Jurkat, Clone E6-1 (cell line): ENCODE data around the gene YTHDC2. TPM values are rescaled to one million over a fixed set of nuclear protein-coding genes. Genes with fewer than 3 reads are reported as not detected.

Experiments used
- DNase-seq: peaks from one replicate; pipeline ENCODE4 v3.0.0-alpha.2; 2011; ENCODE audit warnings: low read depth, low spot score
- H3K4me3 ChIP-seq: 2 replicates; pipeline ENCODE4 v1.5.1; 2011; ENCODE audit warnings: mild to moderate bottlenecking, low read length, control low read depth, moderate library complexity
- polyA plus RNA-seq: library from polyadenylated mRNA; unstranded; fragments of >200 nt; gene quantifications from one replicate; pipeline ENCODE4 v1.2.1, GENCODE V29; 2012; ENCODE audit warnings: missing spikeins; ENCODE audit not compliant: insufficient read length, insufficient read depth

YTHDC2 gene
- 15.5 TPM for polyA plus RNA-seq

- H3K4me3 ChIP-seq = peak within 1 kb of the TSS; percentile 80
- peak; percentile 77 for DNase-seq
These were observed at the start of gene YTHDC2 for GRCh38 chr5:113513384-113514288. Gene YTHDC2, plus strand, starts transcription at chr5:113513694. Its CDS starts 202 bp downstream, at chr5:113513896.

- no peak overlapping the region for H3K4me3 ChIP-seq
- DNase-seq = no peak
These were observed 39.3 kb upstream of the YTHDC2 start for GRCh38 chr5:113474100-113474728.

- no peak overlapping the region for H3K4me3 ChIP-seq
- DNase-seq = no peak
These were observed 34.8 kb upstream of the YTHDC2 start for GRCh38 chr5:113478691-113479090.

DNA sequence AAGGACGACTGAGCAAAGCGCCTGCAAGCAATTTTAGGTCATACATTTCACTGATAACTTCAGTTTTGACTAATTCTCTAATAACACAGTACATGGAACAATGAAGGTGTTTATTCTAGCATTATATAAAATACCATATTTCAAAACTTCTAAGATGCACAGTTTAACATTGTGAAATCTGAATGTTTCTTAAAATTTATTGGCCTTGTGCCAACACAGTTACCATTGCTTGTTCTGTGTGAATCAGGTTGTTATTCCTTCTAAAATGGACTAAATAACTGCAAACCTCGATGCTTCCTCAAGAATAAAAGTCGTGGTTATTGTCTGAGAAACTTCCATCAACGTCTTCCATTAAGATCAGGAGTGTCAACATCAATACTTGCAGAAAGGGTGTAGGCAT is 33.3 kb upstream of the YTHDC2 start:
- H3K4me3 ChIP-seq = no peak overlapping the region
- no peak for DNase-seq

DNA sequence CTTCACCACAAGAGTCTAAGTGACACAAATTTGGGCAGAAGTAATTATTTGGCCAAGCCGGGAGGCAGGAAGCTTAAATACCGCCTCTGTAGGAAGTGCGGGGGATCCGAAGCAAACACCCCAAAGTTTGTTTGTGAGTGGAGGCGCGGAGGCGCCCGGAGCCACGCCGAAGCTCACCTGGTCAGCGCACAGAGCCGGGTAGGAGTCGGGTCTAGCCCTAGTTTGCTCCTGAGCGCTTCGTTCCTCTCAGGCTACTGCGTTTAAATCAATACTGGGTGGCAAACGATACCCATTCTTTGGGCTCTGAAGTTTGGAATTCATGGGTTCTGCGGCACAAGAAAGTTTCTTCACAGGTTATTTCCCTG is 26.1 kb upstream of the YTHDC2 start:
- no peak overlapping the region for H3K4me3 ChIP-seq
- DNase-seq = no peak

DNA sequence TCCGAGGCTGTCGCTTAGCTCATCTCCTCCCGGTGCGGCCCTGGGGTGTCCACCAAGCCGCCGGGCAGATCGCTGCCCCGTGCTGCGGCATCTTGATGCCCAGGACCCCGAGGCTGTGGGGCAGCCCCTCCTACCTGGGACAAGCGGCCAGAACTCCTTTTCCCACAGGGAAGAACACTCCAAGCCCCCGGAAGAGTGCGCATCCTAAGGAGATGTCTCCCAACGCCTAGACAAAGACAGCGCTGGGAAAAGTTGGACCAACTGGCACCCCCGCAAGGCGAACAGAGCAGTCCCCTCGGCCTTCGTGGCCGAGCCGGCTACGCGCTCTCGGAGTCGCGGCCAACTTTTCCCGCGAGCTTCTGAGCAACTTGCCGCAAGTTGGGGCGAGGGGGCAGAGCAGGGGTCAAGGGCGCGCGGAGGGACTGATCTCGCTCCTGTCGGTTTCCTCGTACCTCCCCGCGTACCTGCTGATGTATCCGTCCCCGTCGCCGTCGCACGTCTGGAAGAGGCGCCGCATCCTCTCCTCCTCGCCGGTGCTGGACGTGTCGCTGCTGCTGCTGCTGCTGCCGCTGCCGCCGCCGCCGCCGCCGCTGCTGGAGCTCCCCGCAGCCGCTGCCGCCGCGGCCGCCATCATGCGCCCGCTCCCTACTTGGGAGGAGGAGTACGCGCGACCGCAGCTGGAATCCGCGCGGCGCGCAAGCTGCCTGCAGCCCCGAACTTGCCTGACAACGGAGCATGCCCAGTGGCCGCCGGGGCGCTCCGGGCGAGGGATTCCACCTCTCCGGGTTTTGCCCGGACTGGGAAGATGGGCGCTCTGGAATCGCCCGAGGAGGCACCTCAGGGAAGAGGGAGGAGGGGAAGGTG is 25.5 kb upstream of the YTHDC2 start, which contains the start of gene MCC:
MCC (minus strand) TSS at position 673 of the 864 bp plus-strand sequence.
- no peak for DNase-seq

GRCh38 chr5:113488645-113489184 is 24.8 kb upstream of the YTHDC2 start:
- H3K4me3 ChIP-seq = peak overlapping the region; percentile 30
- DNase-seq = no peak

More for the DNA sequence above, 25.5 kb upstream of the YTHDC2 start, which contains the start of gene MCC:
- H3K4me3 ChIP-seq = peak within 1 kb of the TSS; percentile 30

GRCh38 chr5:113489299-113489698 is 24.2 kb upstream of the YTHDC2 start:
- no peak overlapping the region for H3K4me3 ChIP-seq
- DNase-seq = peak; percentile 43

DNA sequence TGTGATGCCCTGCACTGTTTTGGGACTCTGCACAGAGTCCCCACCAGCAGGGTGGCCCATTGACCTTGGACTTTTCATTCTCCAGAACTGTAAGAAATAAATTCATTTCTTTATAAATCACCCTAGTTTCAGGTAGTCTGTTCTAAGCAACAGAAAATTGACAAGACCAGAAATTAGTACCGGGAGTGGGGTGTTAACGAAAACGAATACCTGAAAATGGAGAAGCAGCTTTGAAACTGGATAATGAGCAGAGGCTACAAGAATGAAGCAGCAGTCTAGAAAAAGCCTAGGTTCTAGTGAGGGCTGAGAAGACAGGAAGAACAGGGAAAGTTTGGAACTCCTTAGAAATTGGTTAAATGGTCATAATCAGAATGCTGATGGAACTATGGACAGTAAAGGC is 23.2 kb upstream of the YTHDC2 start:
- no peak for DNase-seq

DNA sequence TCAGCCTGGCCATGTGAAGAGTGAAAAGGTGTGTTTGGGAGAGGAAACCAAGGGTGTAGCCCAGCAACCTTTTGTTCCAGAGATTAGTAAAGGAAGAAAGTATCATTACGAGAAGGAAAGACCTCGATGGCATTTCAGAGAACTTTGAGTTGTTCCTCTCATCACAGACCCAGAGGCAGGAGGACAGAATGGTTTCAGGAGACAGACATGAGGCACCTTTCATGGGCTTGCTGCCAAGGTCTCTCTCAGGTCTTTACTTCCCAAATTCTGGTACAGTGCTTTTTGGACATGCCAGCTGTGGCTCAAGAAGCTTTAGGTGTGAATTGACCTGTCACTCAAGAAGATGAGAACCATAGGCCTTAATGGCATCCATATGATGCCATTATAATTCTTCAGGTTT is 22.5 kb upstream of the YTHDC2 start:
- no peak for DNase-seq

More for the DNA sequence above, 23.2 kb upstream of the YTHDC2 start:
- no peak overlapping the region for H3K4me3 ChIP-seq

DNA sequence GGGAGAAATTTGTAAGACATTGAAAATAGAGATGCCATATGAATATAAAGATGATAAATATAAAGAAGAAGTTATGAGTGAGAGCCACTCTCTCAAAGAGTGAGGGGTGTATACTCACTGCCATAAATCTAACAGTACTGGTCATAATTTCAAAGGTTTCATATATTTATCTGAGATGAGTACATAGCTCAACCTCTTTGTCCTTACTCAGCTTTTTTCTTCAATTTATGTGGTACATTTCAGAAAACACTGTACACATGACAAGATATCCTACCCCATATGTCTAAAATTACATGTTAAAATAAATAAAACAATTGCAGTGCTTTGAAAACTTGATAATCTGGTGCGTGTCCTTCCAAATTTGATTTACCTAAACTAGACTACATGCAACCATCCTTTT is 20.0 kb upstream of the YTHDC2 start:
- no peak overlapping the region for H3K4me3 ChIP-seq
- no peak for DNase-seq

More for the DNA sequence above, 22.5 kb upstream of the YTHDC2 start:
- no peak overlapping the region for H3K4me3 ChIP-seq

DNA sequence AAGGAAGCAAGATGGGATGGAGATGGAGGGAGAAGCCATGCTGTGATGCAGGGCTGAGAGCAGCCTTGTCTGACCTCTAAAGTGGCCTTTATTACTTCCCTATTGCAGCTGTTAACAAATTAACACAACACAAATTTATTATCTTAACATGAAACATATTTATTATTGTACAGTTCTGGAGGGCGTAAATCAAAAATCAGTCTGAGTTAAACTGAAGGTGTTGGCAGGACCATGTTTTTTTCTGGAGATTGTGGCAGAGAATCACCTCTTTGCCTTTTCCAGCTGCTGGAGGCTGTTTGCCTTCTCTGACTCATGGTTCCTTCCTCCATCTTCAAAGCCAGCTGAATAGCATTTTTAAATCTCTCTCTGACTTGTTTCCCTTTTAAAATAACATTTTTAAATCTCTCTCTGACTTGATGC is 18.1 kb upstream of the YTHDC2 start:
- H3K4me3 ChIP-seq = no peak overlapping the region

GRCh38 chr5:113502073-113502472 is 11.4 kb upstream of the YTHDC2 start:
- DNase-seq = no peak
- no peak overlapping the region for H3K4me3 ChIP-seq

More for the DNA sequence above, 18.1 kb upstream of the YTHDC2 start:
- no peak for DNase-seq

DNA sequence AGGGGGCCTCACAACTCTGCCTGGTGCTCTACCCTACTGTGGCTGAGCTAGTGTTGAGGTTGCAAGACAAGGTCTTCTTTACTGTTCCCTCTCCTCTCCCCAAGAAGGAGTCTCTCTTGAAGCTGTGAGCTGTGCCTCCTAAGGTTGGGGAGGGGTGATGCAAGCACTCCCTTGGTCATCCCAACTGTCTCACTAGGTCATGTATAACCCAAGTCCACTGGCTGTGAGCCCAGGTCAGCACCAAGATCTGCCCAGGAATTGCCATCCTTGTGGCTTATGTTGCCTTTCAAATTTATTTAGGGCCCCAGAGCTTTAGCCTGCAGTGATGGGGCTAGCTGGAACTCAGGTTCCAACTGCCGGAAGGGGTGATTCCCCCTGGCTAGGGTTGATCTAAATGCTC is 10.3 kb upstream of the YTHDC2 start:
- H3K4me3 ChIP-seq = no peak overlapping the region
- DNase-seq = no peak

- no peak for DNase-seq
- no peak overlapping the region for H3K4me3 ChIP-seq
These were observed 8.3 kb upstream of the YTHDC2 start for GRCh38 chr5:113505181-113505580.

GRCh38 chr5:113507601-113508000 is 5.9 kb upstream of the YTHDC2 start:
- no peak overlapping the region for H3K4me3 ChIP-seq
- no peak for DNase-seq

DNA sequence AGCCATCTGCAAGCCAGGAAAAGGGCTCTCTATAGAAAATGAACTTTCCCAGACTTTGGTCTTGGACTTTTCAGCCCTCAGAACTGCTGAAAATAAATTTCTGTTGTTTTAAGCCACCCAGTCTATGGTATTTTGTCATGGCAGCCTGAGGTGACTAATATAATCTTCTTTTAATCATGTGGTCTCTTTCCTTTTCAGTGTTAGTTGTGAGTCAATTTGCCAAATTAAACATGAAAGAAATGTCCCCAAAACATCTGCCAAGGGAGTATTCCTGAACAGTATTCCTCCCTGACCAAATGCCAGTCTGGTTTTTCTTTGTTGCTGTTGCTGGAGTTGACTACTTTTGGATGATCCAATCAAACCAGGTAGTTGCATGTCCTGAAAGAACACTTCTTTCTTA is 4.7 kb upstream of the YTHDC2 start:
- H3K4me3 ChIP-seq = no peak overlapping the region
- no peak for DNase-seq

DNA sequence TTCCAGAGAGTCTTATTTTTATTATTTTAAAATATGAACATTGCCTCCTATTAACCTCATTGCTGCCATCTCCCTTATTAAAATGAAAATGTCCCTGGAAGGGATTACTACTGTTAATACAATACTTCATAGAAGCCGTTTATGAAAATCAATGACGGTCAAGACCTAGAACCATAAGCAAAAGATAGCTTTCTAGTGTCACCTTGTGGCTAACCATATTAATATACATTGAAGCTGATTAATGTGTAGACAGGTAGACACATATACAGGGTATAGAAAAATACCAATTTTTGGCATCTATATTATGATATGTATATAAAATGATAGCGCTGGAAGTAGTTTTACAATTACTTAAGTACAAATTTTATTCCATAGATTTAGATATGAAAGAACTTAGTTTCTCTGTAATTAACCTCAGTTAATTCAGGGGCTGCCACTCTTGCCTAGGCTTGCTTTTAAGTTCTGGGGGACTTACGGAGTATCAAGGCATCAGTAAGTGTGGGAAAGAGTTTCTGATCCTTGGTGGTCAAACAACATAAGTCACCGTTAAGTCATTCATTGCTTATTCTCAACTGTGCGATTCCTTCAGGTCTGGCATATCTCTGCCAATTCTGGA is 2.5 kb upstream of the YTHDC2 start:
- no peak overlapping the region for H3K4me3 ChIP-seq
- DNase-seq = no peak

GRCh38 chr5:113512341-113512740 is 1.2 kb upstream of the YTHDC2 start:
- no peak overlapping the region for H3K4me3 ChIP-seq
- DNase-seq = no peak
